ENCODE results near the gene C1orf167. TPM values are rescaled to one million over a fixed set of nuclear protein-coding genes. Genes with fewer than 3 reads are reported as not detected.

The C1orf167 gene
- total and polyA plus RNA-seq, 2 of the 8 experiments (the other 6 are each of a cell fraction or from before 2014, with no cell fraction given): 0.70 to 1.3 TPM

- no peak overlapping the region for H3K23ac ChIP-seq (ENCODE audit: insufficient read length)
- no peaks in the 10 kb centered on the region for H3K27me3 ChIP-seq (replicated peaks in 1 of 4; ENCODE audit: control insufficient read depth in 3 of 4, extremely low read depth in 1 of 4, insufficient read depth in 3 of 4, low read length in 3 of 4)
- no peak for TF ChIP-seq BRCA1 (IDR thresholded peaks at IDR 0.05; ENCODE audit: low read depth, low read length)
- no peak for TF ChIP-seq ZNF274 (IDR thresholded peaks at IDR 0.05; ENCODE audit: borderline replicate concordance, extremely low read depth, low read length)
- no peak for TF ChIP-seq RAD21 (IDR thresholded peaks at IDR 0.05 in 1 of 2, conservative IDR thresholded peaks at IDR 0.05 in 1 of 2; ENCODE audit: low read depth in 2 of 2, low read length in 2 of 2)
- no peak for TF ChIP-seq KDM5A (IDR thresholded peaks at IDR 0.05; ENCODE audit: low read length)
- TF ChIP-seq SP2 (IDR thresholded peaks at IDR 0.05; ENCODE audit: low read length): no peak
- TF ChIP-seq SIRT6 (IDR thresholded peaks at IDR 0.05; ENCODE audit: low read length): no peak
- TF ChIP-seq TEAD4 (IDR thresholded peaks at IDR 0.05; ENCODE audit: low read depth, low read length): no peak
- TF ChIP-seq CREB1 (IDR thresholded peaks at IDR 0.05): no peak
- TF ChIP-seq TCF12 (IDR thresholded peaks at IDR 0.05; ENCODE audit: low read depth, low read length): no peak
- TF ChIP-seq CHD2 (IDR thresholded peaks at IDR 0.05; ENCODE audit: low read length): no peak
- H3K79me2 ChIP-seq (ENCODE audit: control insufficient read depth in 1 of 2, insufficient read depth in 2 of 2, low read length in 2 of 2): peaks cover 0 to 9% of the 10 kb centered on the region in 2 experiments; a peak in 1 of 4 replicates
- H2BK12ac ChIP-seq (ENCODE audit: low read depth, low read length): peak overlapping the region; percentile 60; the same call in 1 of the 2 replicates
- no peaks in the 10 kb centered on the region for H4K20me1 ChIP-seq (replicated peaks in 1 of 2; ENCODE audit: control insufficient read depth in 1 of 2, insufficient read depth in 2 of 2, low read length in 2 of 2)
- peak overlapping the region in 3 of 4 experiments; percentile 25 to 84 (median 38); a peak in 5 of 8 replicates for H3K4me3 ChIP-seq (ENCODE audit: extremely low read depth in 1 of 4, insufficient read depth in 2 of 4, low read depth in 3 of 4, low read length in 4 of 4)
- peak overlapping the region in 1 of 4 experiments; percentile 58; a peak in 1 of 7 replicates for H3K9ac ChIP-seq (replicated peaks in 1 of 4; ENCODE audit: extremely low read depth in 1 of 4, low read depth in 3 of 4, low read length in 3 of 4)
- H3K27ac ChIP-seq (ENCODE audit: low read depth, low read length): no peak overlapping the region
- peaks cover 10% of the 10 kb centered on the region for H3K23me2 ChIP-seq (ENCODE audit: low read depth, low read length)
- H2AK5ac ChIP-seq (ENCODE audit: low read depth, low read length): no peak overlapping the region
- H2AFZ ChIP-seq (ENCODE audit: low read length): 0 out of 2 replicates have a peak overlapping the region, but pooled peaks have one; percentile 59
- FAIRE-seq (no peak), DNase-seq (ENCODE audit: low read depth in 1 of 2, low spot score in 2 of 2) (no peak)
- H3K56ac ChIP-seq (replicated peaks; ENCODE audit: insufficient read length, low read depth, low read length): no peak overlapping the region
- H2BK120ac ChIP-seq (replicated peaks; ENCODE audit: low read depth, low read length): no peak overlapping the region
- H2BK5ac ChIP-seq (ENCODE audit: low read depth, low read length): no peak overlapping the region; the same call in 1 of the 2 replicates
- no peak overlapping the region for H4K5ac ChIP-seq (ENCODE audit: insufficient read length, low read depth, low read length)
- no peak overlapping the region for H3K14ac ChIP-seq (ENCODE audit: insufficient read length)
- H3K18ac ChIP-seq (ENCODE audit: extremely low read depth, low read length): peak overlapping the region; percentile 75; the same call in 1 of the 2 replicates
- H4K91ac ChIP-seq (replicated peaks; ENCODE audit: insufficient read length, low read length): no peak overlapping the region
- peak overlapping the region; percentile 97; the same call in 1 of the 2 replicates for H2BK15ac ChIP-seq (ENCODE audit: low read length)
- no peaks in the 10 kb centered on the region for H3K9me3 ChIP-seq (ENCODE audit: insufficient read depth in 2 of 2, low read depth in 1 of 2, low read length in 1 of 2)
- peaks cover 10 to 40% (median 13%) of the 10 kb centered on the region in 4 experiments for H3K4me1 ChIP-seq (replicated peaks in 1 of 4; ENCODE audit: control insufficient read depth in 3 of 4, insufficient read depth in 4 of 4, low read length in 3 of 4)
- H4K8ac ChIP-seq (ENCODE audit: extremely low read depth, insufficient read depth, low read length): 0 out of 2 replicates have a peak overlapping the region, but pooled peaks have one; percentile 22
- CTCF ChIA-PET (ENCODE audit: partially characterized antibody): interaction anchor here (1.0 to 3.6 kb wide), 8 partner anchors 10 to 90 kb away, joined by 3 to 21 read pairs (median 5); partner anchors contain the start of gene FBXO6
- H3K36me3 ChIP-seq (ENCODE audit: control insufficient read depth in 2 of 4, insufficient read depth in 4 of 4, low read length in 3 of 4): no peaks in the 10 kb centered on the region
- H3K4ac ChIP-seq (replicated peaks; ENCODE audit: insufficient read length, low read depth, low read length): no peak overlapping the region
- H2BK20ac ChIP-seq (ENCODE audit: low read length): no peak overlapping the region
- POLR2A ChIA-PET (ENCODE audit: partially characterized antibody): interaction anchor here (0.5 to 5.1 kb wide), 13 partner anchors 9 to 173 kb away, joined by 3 to 35 read pairs (median 5); partner anchors contain the start of gene DRAXIN
- 0 out of 2 replicates have a peak, but pooled peaks cover 2% of the 10 kb centered on the region for H3K79me1 ChIP-seq (ENCODE audit: low read depth, low read length)
- 48% methylated on average over 4 of the region's 4 CpGs; no CpG with 5 or more reads in 1 of the 2 experiments for whole genome bisulfite sequencing, 2 experiments (ENCODE audit: extremely low coverage in 1 of 2, insufficient coverage in 1 of 2, insufficient read length in 1 of 2, insufficient replicate concordance in 2 of 2, low coverage in 1 of 2, low lambda C conversion rate in 2 of 2, missing lambda C conversion rate in 1 of 2)
- H3K4me2 ChIP-seq (ENCODE audit: insufficient read depth in 1 of 2, low read depth in 2 of 2, low read length in 2 of 2): peak overlapping the region; percentile 96
These were observed 26.5 kb upstream of the C1orf167 start for GRCh38 chr1:11735531-11735853.
